SK-N-SH treated with all-trans-retinoic acid at 6 μM for 48 hours (cell line): ENCODE results near the gene GUCY2F.

Experiments
- ATAC-seq: fragments of 200-7000 bp; cut with Tn5 transposase; 3 replicates; pipeline ENCODE4 v1.9.1; 2020; ENCODE audit warnings: mild to moderate bottlenecking, moderate library complexity
- ARNTL ChIP-seq: fragments of 450-650 bp; formaldehyde crosslinking; IDR thresholded peaks from 2 replicates; pipeline ENCODE4 v1.5.0; 2020; ENCODE audit warnings: low read depth, mild to moderate bottlenecking, moderate library complexity, borderline replicate concordance
- CSDC2 ChIP-seq: fragments of 250-450 bp; sonication (Bioruptor Pico); IDR thresholded peaks from 2 replicates; pipeline ENCODE4 v1.5.0; 2020; ENCODE audit warnings: mild to moderate bottlenecking, moderate library complexity
- ESRRG ChIP-seq: fragments of 250-450 bp; sonication (Bioruptor Pico); IDR thresholded peaks from 2 replicates; pipeline ENCODE4 v1.6.1; 2021; ENCODE audit warnings: mild to moderate bottlenecking
- GLIS3 ChIP-seq: fragments of 250-450 bp; sonication (Bioruptor Pico); IDR thresholded peaks from 2 replicates; pipeline ENCODE4 v1.5.0; 2020; ENCODE audit warnings: mild to moderate bottlenecking, moderate library complexity
- ISL1 ChIP-seq: fragments of 250-450 bp; sonication (Bioruptor Pico); IDR thresholded peaks from 2 replicates; pipeline ENCODE4 v2.1.2; 2022; ENCODE audit warnings: mild to moderate bottlenecking, moderate library complexity
- OSR1 ChIP-seq: fragments of 250-450 bp; sonication (Bioruptor Pico); IDR thresholded peaks from 2 replicates; pipeline ENCODE4 v1.8.0; 2022; ENCODE audit warnings: moderate library complexity, mild to moderate bottlenecking, inconsistent platforms
- POU6F1 ChIP-seq: fragments of 250-450 bp; sonication (Bioruptor Pico); IDR thresholded peaks from 2 replicates; pipeline ENCODE4 v1.8.0; 2021; ENCODE audit warnings: low read depth, mild to moderate bottlenecking, moderate library complexity, borderline replicate concordance
- PPARA ChIP-seq: fragments of 250-450 bp; sonication (Bioruptor Pico); IDR thresholded peaks from 2 replicates; pipeline ENCODE4 v1.5.0; 2020; ENCODE audit warnings: mild to moderate bottlenecking, borderline replicate concordance
- SNAI2 ChIP-seq: fragments of 250-450 bp; sonication (Bioruptor Pico); IDR thresholded peaks from 2 replicates; pipeline ENCODE4 v1.5.0; 2020; ENCODE audit warnings: mild to moderate bottlenecking, moderate library complexity
- TOX ChIP-seq: fragments of 250-450 bp; sonication (Bioruptor Pico); IDR thresholded peaks from 2 replicates; pipeline ENCODE4 v1.8.0; 2021; ENCODE audit warnings: mild to moderate bottlenecking, moderate library complexity, borderline replicate concordance
- ZFP3 ChIP-seq: fragments of 250-450 bp; sonication (Bioruptor Pico); IDR thresholded peaks from 2 replicates; pipeline ENCODE4 v1.5.0; 2020; ENCODE audit warnings: mild to moderate bottlenecking, moderate library complexity
- ZFP30 ChIP-seq: fragments of 450-650 bp; formaldehyde crosslinking; IDR thresholded peaks from 2 replicates; pipeline ENCODE4 v1.5.0; 2022; ENCODE audit warnings: mild to moderate bottlenecking, moderate library complexity
- ZNF565 ChIP-seq: fragments of 450-650 bp; formaldehyde crosslinking; conservative IDR thresholded peaks from 2 replicates; pipeline ENCODE4 v1.5.0; 2020; ENCODE audit warnings: low read depth, mild to moderate bottlenecking, moderate library complexity
- ZNF8 ChIP-seq: fragments of 450-650 bp; formaldehyde crosslinking; IDR thresholded peaks from 2 replicates; pipeline ENCODE4 v1.5.0; 2020; ENCODE audit warnings: mild to moderate bottlenecking, moderate library complexity
- TF ChIP-seq, protein P1 (sequence below): fragments of 250-450 bp; sonication (Bioruptor Pico); IDR thresholded peaks from 2 replicates; pipeline ENCODE4 v1.5.1; 2021; ENCODE audit warnings: mild to moderate bottlenecking, moderate library complexity
- TF ChIP-seq, protein P2 (sequence below): fragments of 250-450 bp; sonication (Bioruptor Pico); IDR thresholded peaks from 2 replicates; pipeline ENCODE4 v1.5.1; 2020; ENCODE audit warnings: low read depth, mild to moderate bottlenecking, moderate library complexity
- TF ChIP-seq, protein P3 (sequence below): fragments of 250-450 bp; sonication (Bioruptor Pico); IDR thresholded peaks from 2 replicates; pipeline ENCODE4 v1.5.0; 2020; ENCODE audit warnings: mild to moderate bottlenecking, moderate library complexity
- TF ChIP-seq, protein P4 (sequence below): fragments of 250-450 bp; sonication (Bioruptor Pico); IDR thresholded peaks from 2 replicates; pipeline ENCODE4 v1.8.0; 2020; ENCODE audit warnings: mild to moderate bottlenecking, moderate library complexity, borderline replicate concordance

Gene GUCY2F

GRCh38 chrX:109463784-109464183 lies 18.1 kb downstream of the GUCY2F start:
- ATAC-seq, result no peak
- TF ChIP-seq ARNTL (no peak), ISL1 (no peak), ESRRG (no peak), OSR1 (CRISPR knock-in tag) (no peak), ZFP30 (CRISPR knock-in tag) (no peak), ZNF565 (CRISPR knock-in tag) (no peak), CSDC2 (CRISPR knock-in tag) (no peak), SNAI2 (CRISPR knock-in tag) (no peak), POU6F1 (CRISPR knock-in tag) (no peak), GLIS3 (CRISPR knock-in tag) (no peak), ZNF8 (CRISPR knock-in tag) (no peak), PPARA (CRISPR knock-in tag) (no peak), ZFP3 (no peak)
- TF ChIP-seq, protein P1, sequence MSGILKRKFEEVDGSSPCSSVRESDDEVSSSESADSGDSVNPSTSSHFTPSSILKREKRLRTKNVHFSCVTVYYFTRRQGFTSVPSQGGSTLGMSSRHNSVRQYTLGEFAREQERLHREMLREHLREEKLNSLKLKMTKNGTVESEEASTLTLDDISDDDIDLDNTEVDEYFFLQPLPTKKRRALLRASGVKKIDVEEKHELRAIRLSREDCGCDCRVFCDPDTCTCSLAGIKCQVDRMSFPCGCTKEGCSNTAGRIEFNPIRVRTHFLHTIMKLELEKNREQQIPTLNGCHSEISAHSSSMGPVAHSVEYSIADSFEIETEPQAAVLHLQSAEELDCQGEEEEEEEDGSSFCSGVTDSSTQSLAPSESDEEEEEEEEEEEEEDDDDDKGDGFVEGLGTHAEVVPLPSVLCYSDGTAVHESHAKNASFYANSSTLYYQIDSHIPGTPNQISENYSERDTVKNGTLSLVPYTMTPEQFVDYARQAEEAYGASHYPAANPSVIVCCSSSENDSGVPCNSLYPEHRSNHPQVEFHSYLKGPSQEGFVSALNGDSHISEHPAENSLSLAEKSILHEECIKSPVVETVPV, result no peak
- TF ChIP-seq, protein P2, sequence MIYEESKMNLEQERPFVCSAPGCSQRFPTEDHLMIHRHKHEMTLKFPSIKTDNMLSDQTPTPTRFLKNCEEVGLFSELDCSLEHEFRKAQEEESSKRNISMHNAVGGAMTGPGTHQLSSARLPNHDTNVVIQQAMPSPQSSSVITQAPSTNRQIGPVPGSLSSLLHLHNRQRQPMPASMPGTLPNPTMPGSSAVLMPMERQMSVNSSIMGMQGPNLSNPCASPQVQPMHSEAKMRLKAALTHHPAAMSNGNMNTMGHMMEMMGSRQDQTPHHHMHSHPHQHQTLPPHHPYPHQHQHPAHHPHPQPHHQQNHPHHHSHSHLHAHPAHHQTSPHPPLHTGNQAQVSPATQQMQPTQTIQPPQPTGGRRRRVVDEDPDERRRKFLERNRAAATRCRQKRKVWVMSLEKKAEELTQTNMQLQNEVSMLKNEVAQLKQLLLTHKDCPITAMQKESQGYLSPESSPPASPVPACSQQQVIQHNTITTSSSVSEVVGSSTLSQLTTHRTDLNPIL (CRISPR knock-in tag), result no peak
- TF ChIP-seq, protein P3, sequence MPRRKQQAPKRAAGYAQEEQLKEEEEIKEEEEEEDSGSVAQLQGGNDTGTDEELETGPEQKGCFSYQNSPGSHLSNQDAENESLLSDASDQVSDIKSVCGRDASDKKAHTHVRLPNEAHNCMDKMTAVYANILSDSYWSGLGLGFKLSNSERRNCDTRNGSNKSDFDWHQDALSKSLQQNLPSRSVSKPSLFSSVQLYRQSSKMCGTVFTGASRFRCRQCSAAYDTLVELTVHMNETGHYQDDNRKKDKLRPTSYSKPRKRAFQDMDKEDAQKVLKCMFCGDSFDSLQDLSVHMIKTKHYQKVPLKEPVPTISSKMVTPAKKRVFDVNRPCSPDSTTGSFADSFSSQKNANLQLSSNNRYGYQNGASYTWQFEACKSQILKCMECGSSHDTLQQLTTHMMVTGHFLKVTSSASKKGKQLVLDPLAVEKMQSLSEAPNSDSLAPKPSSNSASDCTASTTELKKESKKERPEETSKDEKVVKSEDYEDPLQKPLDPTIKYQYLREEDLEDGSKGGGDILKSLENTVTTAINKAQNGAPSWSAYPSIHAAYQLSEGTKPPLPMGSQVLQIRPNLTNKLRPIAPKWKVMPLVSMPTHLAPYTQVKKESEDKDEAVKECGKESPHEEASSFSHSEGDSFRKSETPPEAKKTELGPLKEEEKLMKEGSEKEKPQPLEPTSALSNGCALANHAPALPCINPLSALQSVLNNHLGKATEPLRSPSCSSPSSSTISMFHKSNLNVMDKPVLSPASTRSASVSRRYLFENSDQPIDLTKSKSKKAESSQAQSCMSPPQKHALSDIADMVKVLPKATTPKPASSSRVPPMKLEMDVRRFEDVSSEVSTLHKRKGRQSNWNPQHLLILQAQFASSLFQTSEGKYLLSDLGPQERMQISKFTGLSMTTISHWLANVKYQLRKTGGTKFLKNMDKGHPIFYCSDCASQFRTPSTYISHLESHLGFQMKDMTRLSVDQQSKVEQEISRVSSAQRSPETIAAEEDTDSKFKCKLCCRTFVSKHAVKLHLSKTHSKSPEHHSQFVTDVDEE (CRISPR knock-in tag), result no peak
- TF ChIP-seq, protein P4, sequence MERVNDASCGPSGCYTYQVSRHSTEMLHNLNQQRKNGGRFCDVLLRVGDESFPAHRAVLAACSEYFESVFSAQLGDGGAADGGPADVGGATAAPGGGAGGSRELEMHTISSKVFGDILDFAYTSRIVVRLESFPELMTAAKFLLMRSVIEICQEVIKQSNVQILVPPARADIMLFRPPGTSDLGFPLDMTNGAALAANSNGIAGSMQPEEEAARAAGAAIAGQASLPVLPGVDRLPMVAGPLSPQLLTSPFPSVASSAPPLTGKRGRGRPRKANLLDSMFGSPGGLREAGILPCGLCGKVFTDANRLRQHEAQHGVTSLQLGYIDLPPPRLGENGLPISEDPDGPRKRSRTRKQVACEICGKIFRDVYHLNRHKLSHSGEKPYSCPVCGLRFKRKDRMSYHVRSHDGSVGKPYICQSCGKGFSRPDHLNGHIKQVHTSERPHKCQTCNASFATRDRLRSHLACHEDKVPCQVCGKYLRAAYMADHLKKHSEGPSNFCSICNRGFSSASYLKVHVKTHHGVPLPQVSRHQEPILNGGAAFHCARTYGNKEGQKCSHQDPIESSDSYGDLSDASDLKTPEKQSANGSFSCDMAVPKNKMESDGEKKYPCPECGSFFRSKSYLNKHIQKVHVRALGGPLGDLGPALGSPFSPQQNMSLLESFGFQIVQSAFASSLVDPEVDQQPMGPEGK (CRISPR knock-in tag), result no peak

DNA sequence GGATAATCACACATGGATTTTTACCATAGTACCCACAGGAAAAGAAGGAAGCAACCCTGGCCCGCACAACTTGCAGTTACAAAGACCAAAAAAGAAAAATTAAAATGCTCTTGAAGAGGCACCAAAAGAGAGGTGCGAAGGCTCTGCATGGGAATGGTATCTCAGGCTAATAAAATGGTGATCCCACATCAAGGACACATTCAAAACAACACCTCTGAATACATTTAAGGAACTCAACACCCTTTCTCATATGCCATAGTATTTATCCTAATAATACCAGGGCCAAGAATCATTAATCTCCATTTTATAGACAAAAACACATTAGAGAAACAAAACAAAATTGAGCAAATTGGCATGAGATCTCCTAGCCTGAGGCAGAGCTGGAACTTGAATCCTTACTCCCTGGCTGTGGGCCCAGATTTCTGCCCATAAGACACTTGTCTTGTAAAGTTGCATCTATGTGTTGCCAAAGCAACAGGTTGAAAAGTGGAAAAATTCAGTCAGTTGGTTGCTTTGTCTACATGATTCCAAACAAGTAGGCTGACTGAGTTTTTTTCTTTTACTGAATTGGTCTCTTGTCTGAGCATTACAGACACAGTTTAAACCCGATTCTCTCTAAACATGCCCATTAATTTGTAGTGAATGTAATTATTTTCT lies 33.5 kb downstream of the GUCY2F start:
- no peak for ATAC-seq
- no peak for TF ChIP-seq ZFP3
- TF ChIP-seq, protein P3 (CRISPR knock-in tag), result no peak
- no peak for TF ChIP-seq ESRRG
- no peak for TF ChIP-seq TOX
- TF ChIP-seq, protein P2 (CRISPR knock-in tag), result no peak
- TF ChIP-seq OSR1 (CRISPR knock-in tag), result no peak
